Esophagus squamous epithelium (tissue), 5 donors: ENCODE measurements around the gene SOX15. TPM values are rescaled to one million over a fixed set of nuclear protein-coding genes. Genes with fewer than 3 reads are reported as not detected.
A peak's percentile ranks its signal among the peaks of the same experiment; 100 is the strongest.

ENCODE experiments used
- DNase-seq: peaks from one replicate; lab custom pipeline; 2025; lab: John Stamatoyannopoulos, UW
- H3K27ac ChIP-seq, 4 donors: fragments of 200-600 bp; sonication (generic); one replicate each; pipeline ENCODE4 v1.5.1; 2016 to 2019; ENCODE audit warnings: mild to moderate bottlenecking in 1 of 4
- H3K27me3 ChIP-seq, 4 donors: fragments of 200-600 bp; sonication (generic); 1 replicate in 3 of 4; 2 replicates in 1 of 4; pipeline versions ENCODE4 v1.5.1 to v1.6.0; 2017 to 2021; ENCODE audit warnings: antibody characterized with exemption in 1 of 4
- H3K36me3 ChIP-seq, 3 donors: fragments of 200-600 bp; sonication (generic); one replicate each; pipeline ENCODE4 v1.5.1; 2016 to 2019
- H3K4me1 ChIP-seq, 3 donors: fragments of 200-600 bp; sonication (generic); one replicate each; pipeline ENCODE4 v1.5.1; 2017 to 2019
- H3K4me3 ChIP-seq, 4 donors: fragments of 200-600 bp; sonication (generic); 1 replicate in 3 of 4; 2 replicates in 1 of 4; pipeline ENCODE4 v1.5.1; 2016 to 2019; ENCODE audit warnings: mild to moderate bottlenecking in 2 of 4, moderate library complexity in 1 of 4
- H3K9me3 ChIP-seq, 3 donors: fragments of 200-600 bp; sonication (generic); one replicate each; pipeline ENCODE4 v1.5.1; 2016 to 2019
- CTCF ChIP-seq, 6 experiments: fragments of 450-650 bp in 4 of 6; fragments of 200-600 bp in 2 of 6; sonication (generic) in 2 of 6; IDR thresholded peaks; one replicate each; pipeline ENCODE4 v1.5.1; 2016 to 2019; ENCODE audit warnings: antibody characterized with exemption in 6 of 6, mild to moderate bottlenecking in 4 of 6, moderate library complexity in 4 of 6
- POLR2A ChIP-seq, 4 donors: fragments of 450-650 bp; IDR thresholded peaks; one replicate each; pipeline ENCODE4 v1.6.1; 2017; ENCODE audit warnings: antibody characterized with exemption in 4 of 4, mild to moderate bottlenecking in 4 of 4, moderate library complexity in 3 of 4
- WGBS, 2 donors: methylation state at CpG; one replicate each; pipeline ENCODE4 v1.1.5; 2018; 5-methylcytosine and 5-hydroxymethylcytosine counted together
- intact Hi-C: fragments of 100-400 bp; cut with DNase I; formaldehyde crosslinking; loops from one replicate; pipeline ENCODE4 v1.15.0; 2022
- total RNA-seq, 4 donors: library from RNA; depleted of rRNA; stranded (reverse); fragments of >200 nt; gene quantifications; one replicate each; pipeline ENCODE4 v1.1.0, GENCODE V29; 2016
- donor health status: DM: yes; HTN: yes; CAD: no.

The SOX15 gene
- total RNA-seq, 4 donors from 2014 or later: 89.1 to 127 (median 103) TPM

GRCh38 chr17:7557775-7558543, 31.9 kb downstream of the SOX15 start:
- Histone ChIP-seq H3K36me3 (no peaks in the 10 kb centered on the region), H3K9me3 (no peaks in the 10 kb centered on the region), H3K27me3 (no peaks in the 10 kb centered on the region), H3K27ac (peak overlapping the region; percentile 82 to 98 (median 96)), H3K4me3 (peak overlapping the region; percentile 7 to 98 (median 70)), H3K4me1 (peaks cover 37 to 65% (median 46%) of the 10 kb centered on the region in 3 donors)
- intact Hi-C loops: loop anchor here (2.0 kb wide), 1 partner anchor 41 kb away; no protein-coding TSS in a partner anchor
- no peak for DNase-seq
- TF ChIP-seq POLR2A (IDR thresholded peaks at IDR 0.05) (peak in 2 of 4 donors; percentile 36 to 61), CTCF (IDR thresholded peaks at IDR 0.05) (peak in 1 of 6 experiments; percentile 4)
- WGBS, 2 donors: 7 to 14% methylated on average over 7 to 13 of the region's 21 CpGs

GRCh38 chr17:7557147-7557764, 32.6 kb downstream of the SOX15 start:
- TF ChIP-seq POLR2A (IDR thresholded peaks at IDR 0.05) (no peak), CTCF (IDR thresholded peaks at IDR 0.05) (no peak)
- intact Hi-C loops: no loop called here

GRCh38 chr17:7556627-7557026, 33.3 kb downstream of the SOX15 start:
- DNase-seq: no peak
- intact Hi-C loops: no loop called here
- Histone ChIP-seq H3K27ac (peak overlapping the region in 3 of 4 donors; percentile 82 to 98 (median 97)), H3K36me3 (peaks cover 0 to 2% (median 0%) of the 10 kb centered on the region in 3 donors), H3K27me3 (no peaks in the 10 kb centered on the region), H3K9me3 (no peaks in the 10 kb centered on the region), H3K4me3 (no peak overlapping the region), H3K4me1 (peaks cover 30 to 55% (median 38%) of the 10 kb centered on the region in 3 donors)
- 85 to 100% methylated on average over 1 to 12 of the region's 12 CpGs for WGBS, 2 donors
- TF ChIP-seq POLR2A (IDR thresholded peaks at IDR 0.05) (no peak), CTCF (IDR thresholded peaks at IDR 0.05) (no peak)

More at GRCh38 chr17:7557147-7557764, 32.6 kb downstream of the SOX15 start:
- Histone ChIP-seq H3K4me3 (no peak overlapping the region), H3K27ac (peak overlapping the region; percentile 82 to 98 (median 96)), H3K36me3 (no peaks in the 10 kb centered on the region), H3K27me3 (no peaks in the 10 kb centered on the region), H3K9me3 (no peaks in the 10 kb centered on the region), H3K4me1 (peaks cover 30 to 58% (median 39%) of the 10 kb centered on the region in 3 donors)
- WGBS, 2 donors: 62 to 66% methylated on average over 15 to 19 of the region's 19 CpGs
- DNase-seq: no peak

- no peak overlapping the region for H3K27ac ChIP-seq
These were observed 34.5 kb downstream of the SOX15 start for GRCh38 chr17:7555320-7555948.

More at GRCh38 chr17:7555320-7555948, 34.5 kb downstream of the SOX15 start:
- 58 to 62% methylated on average over 10 of the region's 10 CpGs for WGBS, 2 donors
- Histone ChIP-seq H3K27me3 (no peaks in the 10 kb centered on the region), H3K4me1 (peaks cover 25 to 49% (median 33%) of the 10 kb centered on the region in 3 donors), H3K36me3 (peaks cover 0 to 12% (median 0%) of the 10 kb centered on the region in 3 donors), H3K9me3 (no peaks in the 10 kb centered on the region), H3K4me3 (no peak overlapping the region)
- intact Hi-C loops: no loop called here
- no peak for TF ChIP-seq POLR2A (IDR thresholded peaks at IDR 0.05)
- no peak for TF ChIP-seq CTCF (IDR thresholded peaks at IDR 0.05)
- no peak for DNase-seq
